ENCODE measurements around the gene PRKAR1A. TPM values are rescaled to one million over a fixed set of nuclear protein-coding genes. Genes with fewer than 3 reads are reported as not detected.
"Not testable (repeated sequence)": the region's sequence is repeated elsewhere in the genome, so short reads cannot be mapped to it uniquely, and the experiment has no call there.

Gene PRKAR1A
- polyA plus RNA-seq, 5 donors = 269 to 376 (median 352) TPM

GRCh38 chr17:68576811-68577496 is 64.7 kb downstream of the PRKAR1A start:
- DNase-seq = peak; percentile 72 to 77

DNA sequence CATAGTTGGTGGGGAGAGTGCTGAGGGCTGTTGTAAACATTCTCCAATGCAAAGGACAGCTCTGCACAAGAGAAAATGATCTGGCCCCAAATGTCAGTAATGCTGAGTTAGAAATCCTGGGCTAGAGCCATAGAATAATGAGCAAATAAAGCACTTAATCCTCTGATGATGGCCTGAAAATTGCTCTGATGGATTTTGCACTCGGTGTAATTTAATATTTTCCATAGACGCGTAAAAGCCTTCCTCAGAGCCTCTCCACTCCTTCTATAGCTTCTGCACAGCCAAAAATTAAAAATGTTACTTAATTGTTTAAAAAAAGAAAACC is 65.2 kb downstream of the PRKAR1A start:
- DNase-seq = no peak

DNA sequence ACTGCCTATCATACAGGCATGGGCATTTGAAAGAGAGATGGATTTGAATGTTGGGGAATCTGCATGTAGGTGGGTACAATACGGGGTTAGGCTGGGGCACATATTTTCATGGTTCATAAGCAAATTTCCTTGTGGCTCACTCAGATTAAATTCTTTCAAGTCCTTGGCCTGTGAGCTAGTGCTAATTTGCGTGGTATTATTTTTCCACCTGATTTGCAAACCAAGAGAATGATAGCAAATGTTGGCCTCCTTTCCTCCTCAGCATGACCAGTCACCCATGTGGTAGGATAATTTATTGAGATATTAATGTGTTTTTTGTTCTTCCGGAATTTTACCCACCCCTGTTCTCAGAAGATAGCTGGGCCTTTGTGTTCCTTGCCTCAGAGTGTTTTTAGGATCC is 66.0 kb downstream of the PRKAR1A start:
- no peak for DNase-seq

DNA sequence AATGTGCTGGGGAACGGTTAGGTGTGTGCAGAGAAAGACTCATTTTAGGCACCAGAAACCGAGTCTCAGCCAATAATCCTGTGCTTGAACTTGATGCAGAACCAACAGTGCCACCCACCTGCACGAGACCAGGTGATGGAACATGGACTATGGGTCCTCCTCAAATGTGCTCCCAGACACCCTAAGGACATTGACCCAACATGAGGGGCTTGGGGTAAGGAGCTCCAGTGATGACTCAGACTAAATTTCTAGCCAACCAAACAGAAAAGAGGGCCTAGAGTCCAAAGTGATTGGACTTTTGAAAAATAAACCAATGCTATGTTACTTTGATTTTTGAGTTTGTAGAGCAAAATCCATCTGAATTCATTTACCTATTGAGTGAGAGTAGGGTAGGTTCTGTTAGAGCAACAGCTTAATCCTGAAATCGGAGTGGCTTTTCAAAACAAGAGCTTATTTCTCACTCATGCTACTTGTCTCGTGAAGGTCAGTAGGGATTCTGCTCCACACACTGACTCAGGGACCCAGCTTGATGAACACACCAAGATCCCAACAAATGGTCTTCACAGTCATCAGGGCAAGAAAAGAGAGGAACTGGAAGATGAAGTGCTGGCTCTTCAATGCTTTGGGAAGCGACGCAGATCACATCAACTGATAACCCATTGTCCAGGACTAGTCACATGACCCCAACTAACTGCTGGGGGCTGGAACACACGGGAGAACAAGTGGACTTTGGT is 67.1 kb downstream of the PRKAR1A start:
- no peak for DNase-seq

- peak; percentile 84 to 89 for DNase-seq
Measured at GRCh38 chr17:68580236-68580770, 68.1 kb downstream of the PRKAR1A start.

DNA sequence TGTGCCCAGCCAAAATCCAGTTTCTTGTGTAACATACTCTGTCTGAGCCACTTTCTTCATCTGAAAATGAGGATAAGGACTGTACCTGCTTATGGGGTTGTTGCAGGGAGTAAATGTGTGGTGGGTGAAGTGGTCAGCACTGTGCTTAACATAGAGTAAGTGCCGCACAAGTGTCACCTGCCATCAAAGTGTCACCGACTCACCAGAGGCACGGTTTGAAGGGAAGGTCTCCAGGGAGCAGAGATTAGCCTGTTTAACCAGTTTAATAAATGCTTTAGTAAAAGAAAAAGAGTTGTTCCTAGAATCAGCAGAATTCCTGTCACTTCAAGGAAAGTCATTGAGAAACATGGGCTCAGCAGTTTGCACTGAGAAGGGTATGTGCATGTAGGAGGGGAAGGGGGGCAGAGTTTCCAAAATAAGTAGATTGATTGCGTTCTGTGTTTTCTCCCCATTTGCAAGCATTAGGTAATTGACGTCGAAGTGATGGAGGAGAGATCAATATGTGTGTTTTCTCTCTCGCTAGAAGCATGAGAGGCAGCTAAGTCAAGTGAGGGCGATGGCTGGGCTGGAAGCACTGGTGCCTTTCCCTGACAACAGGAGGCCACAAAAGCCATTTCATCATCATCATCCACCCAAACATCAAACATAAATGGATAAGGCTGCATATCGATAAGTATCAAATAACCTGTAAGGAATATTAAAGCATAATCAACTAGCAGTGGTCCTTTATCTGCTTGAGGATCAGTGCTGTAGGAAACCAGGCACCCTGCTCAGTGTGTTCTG is 69.8 kb downstream of the PRKAR1A start:
- DNase-seq = peak in 1 of 2 donors; percentile 54

DNA sequence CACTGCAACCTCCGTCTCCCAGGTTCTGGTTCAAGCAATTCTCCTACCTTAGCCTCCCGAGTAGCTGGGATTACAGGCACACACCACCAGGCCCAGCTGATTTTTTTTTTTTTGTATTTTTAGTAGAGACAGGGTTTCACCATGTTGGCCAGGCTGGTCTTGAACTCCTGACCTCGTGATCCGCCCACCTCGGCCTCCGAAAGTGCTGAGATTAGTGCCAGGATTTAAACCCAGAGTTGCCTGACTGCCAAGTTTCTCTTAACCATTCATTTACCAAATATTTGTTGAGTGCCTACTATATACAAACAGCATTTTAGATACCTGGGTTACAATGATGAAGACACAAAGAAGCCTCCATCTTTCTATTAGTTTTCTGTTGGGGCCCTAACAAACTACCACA is 70.6 kb downstream of the PRKAR1A start:
- not testable (repeated sequence) for DNase-seq

GRCh38 chr17:68584581-68585303 is 72.5 kb downstream of the PRKAR1A start:
- no peak for DNase-seq

DNA sequence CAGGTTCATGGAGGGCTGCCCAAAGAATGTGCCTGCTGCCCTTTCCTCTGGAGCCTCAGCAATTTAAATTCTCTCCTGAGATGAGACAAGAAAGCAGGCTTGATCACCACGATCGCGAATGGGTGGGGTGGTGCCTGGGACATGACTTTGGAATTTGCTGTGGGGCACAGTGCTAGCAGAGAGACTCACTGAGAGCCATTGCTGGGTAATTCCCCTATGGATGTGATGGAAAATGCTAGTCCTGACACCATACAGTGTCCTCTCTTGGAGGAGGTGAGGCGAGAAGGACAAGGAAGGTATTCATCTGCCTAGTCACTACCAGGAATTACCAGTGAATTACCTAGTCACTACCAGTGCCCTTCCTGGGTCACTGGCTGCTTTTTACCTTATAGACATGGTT is 73.4 kb downstream of the PRKAR1A start:
- DNase-seq = no peak

DNA sequence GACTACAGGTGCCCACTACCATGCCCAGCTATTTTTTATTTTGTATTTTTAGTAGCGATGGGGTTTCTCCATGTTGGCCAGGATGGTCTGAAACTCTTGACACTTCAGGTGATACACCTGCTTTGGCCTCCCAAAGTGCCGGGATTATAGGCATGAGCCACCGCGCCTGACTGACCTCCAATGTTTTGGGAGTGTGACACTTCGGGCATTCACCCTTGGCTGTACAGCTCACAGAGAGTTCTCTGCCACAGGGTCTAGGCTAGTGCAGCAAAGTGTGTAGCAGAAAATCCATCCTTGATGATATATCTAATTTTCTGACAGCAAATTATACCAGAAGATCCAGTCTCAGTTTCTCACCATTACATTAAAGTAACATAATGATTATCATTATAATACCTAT is 74.8 kb downstream of the PRKAR1A start:
- DNase-seq = no peak

DNA sequence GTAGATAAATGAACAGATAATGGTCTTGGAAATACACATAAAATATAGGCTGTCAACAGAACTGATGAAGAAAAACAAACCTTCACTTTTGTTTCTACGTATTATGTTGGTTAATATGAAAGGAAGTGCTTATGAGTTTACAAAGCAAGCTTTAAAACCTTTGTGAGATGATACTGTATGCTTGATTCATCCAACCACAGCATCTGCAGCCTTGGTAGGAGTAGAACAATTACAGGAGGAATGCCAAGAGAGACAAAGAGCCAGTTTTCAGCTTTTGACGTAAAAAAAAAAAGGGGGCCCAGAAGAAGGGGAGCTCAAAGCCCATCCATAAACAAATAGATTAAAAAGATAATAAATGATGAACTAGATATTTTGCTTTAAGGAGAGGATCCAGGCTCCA is 75.6 kb downstream of the PRKAR1A start:
- DNase-seq = no peak

GRCh38 chr17:68588362-68588761 is 76.1 kb downstream of the PRKAR1A start:
- no peak for DNase-seq

DNA sequence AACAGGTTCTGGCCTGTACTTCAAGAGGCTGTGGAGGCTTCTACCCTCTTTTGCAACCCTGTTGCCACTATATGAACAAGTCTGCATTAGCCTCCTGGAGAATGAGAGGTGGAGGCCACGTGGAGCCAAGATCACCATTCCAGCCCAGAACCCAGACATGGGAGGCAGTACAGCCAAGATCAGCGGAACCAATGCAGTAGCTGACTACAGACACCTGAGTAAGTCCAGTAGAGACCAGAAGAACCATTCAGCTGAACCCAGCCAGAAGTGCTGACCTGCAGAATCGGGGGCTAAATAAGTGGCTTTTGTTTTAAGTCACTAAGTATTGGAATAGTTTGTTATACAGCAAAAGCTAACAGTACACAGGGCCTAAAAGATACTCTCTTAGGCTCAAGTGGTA is 76.9 kb downstream of the PRKAR1A start:
- DNase-seq = no peak

DNA sequence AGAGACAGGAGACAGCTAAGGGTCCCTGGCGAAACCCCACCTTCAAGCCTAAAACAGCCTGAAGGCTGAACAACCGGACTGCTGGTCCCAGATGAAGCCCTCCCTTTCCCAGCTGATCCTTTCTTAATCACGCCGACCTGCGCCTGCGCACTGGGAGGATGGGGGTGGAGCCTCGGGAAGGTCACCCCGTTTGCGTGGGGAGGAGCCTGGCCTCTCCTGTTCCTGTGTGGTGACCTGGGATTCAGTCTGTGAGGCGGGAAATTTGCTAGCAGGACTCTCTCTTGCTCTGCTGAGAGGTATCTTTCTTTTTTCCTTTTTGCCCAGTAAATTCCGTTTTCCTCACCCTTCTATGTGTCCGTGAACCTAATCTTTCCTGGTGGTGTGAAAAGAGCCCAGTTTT is 79.4 kb downstream of the PRKAR1A start:
- no peak for DNase-seq

- no peak for DNase-seq
Measured at GRCh38 chr17:68592009-68592408, 79.8 kb downstream of the PRKAR1A start.

DNA sequence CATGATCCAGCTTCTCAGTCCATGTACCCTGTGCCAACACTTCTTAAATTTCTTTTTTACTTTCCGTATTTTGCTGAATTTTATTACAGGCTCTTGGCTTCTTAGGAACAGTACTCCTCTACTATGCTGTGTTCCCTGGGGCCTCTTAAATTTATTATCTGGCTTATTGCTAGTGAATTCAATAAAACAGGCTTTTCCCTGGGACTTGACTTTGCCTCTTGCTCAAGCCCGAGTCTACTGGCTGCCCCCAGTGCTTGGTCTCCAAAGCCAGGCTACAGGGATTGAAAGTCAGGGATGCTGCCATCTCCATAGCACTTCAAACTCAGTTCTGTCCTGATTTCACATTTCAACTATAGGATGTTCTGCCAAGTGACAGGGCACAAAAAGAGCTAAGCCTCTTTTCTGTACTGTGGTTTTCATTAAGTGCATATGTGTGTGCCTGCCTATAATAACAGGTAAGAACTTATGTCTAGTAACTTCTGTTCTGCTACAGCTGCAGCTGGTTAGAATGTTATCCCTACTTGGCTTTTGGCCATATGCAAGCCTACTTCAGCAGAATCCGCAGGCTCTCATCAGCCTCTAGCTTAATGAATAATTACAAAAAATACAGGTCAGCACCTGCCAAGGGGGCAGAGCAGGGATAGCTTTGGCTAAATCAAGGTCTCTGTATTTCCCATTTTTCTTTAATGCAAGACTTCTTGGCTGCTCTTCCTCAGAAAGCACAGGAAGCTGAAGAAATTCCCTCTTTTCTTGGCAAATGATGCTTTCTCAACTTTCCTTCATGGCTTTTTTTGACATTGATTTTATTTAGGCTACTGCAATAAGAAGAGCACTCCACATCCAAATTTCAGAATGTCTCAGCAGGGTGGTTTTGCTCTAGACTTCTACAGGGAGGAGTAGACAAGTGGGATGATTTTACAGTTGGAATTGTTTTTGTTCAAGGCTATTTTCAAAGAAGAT is 80.7 kb downstream of the PRKAR1A start:
- DNase-seq = no peak

DNA sequence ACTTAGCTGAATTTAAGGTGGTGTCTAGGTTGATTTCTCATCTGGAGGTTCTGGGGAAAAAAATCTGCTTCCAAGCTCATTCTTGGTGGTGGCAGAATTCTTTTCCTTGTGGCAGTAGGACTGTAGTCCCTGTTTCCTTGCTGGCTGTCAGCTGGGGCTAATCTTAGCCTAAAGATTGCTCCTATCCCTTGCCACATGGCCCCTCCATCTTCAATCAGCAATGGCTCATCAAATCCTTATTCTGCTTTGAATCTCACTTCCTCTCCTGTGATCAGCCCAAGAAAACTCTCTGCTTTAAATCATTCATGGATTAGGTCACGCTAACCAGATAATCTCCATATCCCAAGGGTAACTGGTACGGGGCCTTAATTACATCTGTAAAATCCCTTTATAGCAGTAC is 82.3 kb downstream of the PRKAR1A start:
- DNase-seq = no peak

DNA sequence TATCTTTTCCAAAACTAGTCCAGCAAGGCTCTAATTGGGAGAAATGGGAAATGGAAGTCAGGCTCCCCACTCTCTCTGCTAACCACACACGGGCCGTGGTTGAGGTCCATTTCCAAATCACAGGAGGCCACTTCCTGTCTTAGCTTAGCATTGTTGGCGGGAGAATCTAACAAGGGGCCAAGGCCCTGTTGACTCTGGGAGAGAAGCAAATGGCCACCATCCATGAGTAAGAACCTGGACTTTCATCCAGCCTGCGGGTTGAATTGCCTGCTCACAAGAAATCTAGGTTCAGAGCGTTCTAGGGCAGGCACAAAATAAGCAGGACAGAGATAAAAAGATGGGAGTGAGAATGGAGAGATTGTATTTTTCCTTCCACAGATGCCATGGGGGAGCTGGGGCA is 83.3 kb downstream of the PRKAR1A start:
- DNase-seq = no peak

- no peak for DNase-seq
Measured at GRCh38 chr17:68595986-68596385, 83.8 kb downstream of the PRKAR1A start.

GRCh38 chr17:68596411-68596945 is 84.2 kb downstream of the PRKAR1A start:
- no peak for DNase-seq

Data from right lung (tissue), 5 donors.